ENCODE measurements around the gene ZFAND3.

The ZFAND3 gene

DNA sequence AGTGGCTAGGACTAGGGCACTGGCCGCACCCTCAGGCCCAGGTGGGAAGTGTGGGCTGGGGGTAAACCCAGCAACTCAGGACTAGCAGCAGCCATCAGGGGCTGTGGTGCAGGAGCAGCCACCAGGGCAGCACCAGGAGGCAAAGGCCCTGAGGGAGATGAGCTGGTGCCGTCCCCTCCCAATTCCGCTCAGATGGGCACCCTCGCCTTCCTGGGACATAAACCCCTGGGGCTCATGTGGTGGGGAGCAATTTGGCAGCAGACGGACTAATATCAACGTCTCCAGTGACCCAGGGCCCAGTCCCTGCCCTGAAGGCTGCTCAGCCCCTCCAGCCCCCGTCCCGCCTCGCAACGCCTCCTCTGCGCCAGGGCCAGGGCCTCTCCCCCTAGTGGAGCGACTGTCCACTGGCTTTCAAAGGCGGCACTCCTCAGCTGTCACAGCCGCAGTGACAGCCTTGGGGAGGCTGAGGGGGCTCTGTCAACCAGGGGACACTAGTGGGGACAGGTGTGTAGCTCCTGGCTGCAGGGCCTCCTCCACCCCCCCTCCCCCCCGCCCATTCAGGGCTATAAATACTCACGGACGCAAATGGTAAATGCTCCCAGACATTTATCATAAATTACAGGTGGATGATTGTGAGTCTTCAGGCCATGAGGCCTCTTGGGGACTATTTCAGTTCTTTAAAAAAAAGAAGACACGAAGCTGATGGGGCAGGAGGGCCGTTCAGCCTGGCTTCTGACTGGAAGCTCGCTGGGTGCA is 349.9 kb downstream of the ZFAND3 start:
- DNase-seq (ENCODE audit: low read depth in 2 of 2) = no peak

DNA sequence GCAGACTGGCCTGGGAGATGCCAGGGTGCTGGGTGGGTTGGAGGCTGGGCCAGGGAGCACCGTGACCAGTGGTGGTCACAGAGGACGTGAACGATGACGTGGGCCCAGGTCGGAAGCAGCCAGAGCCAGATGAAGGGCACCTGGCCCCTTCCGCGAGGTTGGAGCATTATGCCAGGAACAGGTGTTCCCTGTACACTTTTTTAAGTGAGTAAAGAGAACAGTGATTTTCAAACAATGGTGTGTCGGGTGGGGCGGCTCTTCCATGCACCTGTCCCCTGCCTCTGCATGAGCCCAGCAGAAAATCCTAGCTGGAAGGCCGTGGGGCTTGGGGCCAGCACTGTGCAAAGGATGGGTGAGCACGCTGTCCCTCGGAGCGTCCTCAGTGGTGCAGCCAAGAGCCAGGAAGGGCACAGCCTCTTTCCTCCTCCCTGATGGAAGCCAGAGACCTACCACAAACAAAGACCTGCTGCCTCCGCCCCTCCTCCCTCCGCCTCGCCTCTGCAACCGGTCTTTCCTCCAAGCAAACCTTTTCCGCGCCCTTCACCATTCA is 350.5 kb downstream of the ZFAND3 start:
- DNase-seq (ENCODE audit: low read depth in 2 of 2) = no peak

DNA sequence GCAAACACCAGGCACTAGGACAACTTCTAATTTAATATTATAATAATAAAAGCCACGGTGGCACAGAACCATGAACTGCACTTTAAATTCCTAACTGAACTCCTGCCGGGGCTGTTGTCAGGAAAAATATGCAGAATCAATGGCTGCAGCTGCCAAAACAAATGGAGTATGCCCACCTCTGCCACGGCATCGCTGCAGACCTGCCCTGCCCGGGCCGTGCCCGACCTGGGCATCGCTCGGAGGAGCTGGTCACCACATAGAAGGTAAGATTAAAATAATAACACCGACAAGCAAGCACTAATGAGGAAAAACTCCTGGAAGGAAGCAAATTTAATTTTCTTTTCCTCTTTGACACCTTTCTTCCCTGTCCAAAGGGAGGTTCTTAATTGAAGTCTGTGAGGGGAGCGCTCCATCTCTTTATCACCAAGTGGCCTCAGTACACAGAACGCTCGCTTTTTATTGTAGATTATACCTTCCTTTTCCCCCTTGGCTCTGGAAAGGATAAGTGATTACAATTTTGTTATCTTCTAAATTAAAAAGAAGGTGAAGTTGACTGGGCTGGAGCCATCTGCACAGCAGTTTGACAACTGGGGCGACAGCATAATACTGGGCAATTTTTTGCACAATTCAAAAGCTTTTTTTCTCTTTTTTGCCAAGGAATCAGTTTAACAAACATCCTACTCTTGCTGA is 351.3 kb downstream of the ZFAND3 start:
- no peak for DNase-seq (ENCODE audit: low read depth in 2 of 2)

DNA sequence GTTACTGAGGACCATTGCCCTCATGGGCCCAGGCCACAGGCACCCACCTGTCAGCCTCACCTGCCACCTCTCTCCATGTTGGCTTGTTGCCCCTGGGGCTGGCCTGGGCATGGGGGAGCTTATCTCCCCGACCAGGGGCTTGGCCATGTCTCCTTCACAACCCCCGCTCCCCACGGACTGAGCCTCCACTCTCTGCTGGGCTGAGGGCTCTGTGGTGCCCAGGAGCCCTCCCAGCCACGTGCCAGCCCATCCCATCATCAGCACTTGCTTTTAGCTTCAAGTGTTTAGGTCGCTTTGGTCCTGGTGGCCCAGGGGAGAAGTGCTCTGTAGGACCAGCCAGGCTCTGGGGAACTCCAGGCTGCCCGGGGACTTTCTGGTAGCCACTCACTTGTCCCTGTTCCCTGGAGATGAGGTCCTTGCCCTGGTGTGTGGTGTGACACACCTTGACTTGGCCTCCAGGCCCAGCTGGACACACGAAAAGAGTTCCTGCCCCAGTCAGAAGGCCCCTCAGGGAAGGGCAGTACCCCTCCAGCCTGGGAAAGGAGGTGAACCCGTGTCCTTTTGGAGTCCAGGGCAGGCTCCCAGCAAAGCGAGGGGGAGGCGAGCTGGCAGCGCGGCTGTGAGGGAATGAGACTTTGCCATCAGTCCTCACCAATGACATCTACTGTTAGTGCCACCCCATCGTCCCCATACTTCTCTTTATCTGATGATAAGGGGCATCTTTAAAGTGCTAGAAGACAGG is 352.6 kb downstream of the ZFAND3 start:
- DNase-seq (ENCODE audit: low read depth in 2 of 2) = no peak

DNA sequence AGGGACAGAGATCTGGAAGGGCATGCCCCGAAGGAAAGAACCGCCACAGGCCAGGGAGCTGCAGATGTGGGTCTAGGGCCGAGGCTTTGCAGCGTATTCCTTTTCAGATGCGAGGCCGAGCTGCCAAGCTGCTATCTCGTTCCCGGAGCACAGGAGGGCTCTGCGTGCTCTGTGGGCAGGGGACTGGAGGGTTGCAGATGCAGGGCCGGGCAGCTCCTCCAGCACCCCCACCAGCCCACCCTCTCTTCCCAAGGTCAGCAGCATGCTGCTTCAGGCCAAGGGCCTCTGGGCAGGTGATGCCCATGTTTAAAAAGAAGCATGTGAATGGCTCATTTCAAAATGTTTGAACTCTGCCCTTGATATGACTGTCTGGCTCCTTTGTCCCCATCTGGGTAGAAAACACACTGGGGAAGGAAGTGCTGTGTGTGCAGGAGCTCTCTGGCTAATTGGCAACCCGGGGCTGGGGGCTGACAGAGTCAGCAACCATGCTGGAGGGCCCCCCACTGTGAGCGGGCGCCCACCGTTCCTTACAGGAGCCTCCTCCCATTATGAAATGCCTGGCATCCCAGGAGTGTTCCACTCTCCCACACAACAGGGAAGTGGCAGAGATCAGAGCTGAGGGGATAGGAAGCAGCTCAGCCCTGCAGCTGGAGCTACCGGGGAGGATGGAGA is 353.3 kb downstream of the ZFAND3 start:
- DNase-seq (ENCODE audit: low read depth in 2 of 2) = no peak

DNA sequence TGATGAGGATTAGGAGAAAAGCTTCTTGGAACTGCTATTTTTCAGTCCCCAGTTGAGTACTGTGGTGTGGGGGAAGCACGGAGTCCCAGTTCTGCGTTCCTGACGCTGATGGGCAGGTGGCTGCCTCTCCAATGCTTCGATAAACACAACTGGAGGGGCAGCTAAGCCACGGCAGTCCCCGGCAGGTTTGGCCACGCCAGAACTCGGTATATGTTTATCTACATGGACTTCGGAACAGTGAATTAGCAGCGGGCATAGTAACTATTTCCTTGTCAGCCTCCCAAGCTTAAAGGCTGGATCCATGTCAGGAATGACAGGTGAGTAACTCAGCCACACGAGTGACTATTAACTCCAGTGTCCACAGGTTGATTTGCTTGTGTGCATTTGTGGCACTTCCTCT is 354.4 kb downstream of the ZFAND3 start:
- DNase-seq (ENCODE audit: low read depth in 2 of 2) = no peak

DNA sequence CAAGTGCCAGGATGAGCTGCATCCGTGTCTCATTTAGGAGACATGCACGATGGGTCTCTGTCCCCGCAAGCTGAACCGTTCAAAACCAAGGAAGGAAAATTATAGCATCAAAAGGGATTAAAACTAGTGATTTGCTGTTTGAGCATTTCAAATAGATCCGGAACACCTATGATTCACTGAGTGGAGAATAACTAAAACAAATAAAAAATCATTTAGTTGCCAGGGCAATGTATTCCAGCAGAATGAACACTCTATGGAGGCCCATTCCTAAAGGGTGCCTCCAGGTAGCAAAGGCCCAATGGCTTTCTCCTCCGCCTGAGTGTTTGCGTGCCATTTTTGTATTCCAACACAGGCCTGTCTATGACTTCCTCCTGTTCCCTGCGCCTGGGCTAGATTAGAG is 354.8 kb downstream of the ZFAND3 start:
- no peak for DNase-seq (ENCODE audit: low read depth in 2 of 2)

DNA sequence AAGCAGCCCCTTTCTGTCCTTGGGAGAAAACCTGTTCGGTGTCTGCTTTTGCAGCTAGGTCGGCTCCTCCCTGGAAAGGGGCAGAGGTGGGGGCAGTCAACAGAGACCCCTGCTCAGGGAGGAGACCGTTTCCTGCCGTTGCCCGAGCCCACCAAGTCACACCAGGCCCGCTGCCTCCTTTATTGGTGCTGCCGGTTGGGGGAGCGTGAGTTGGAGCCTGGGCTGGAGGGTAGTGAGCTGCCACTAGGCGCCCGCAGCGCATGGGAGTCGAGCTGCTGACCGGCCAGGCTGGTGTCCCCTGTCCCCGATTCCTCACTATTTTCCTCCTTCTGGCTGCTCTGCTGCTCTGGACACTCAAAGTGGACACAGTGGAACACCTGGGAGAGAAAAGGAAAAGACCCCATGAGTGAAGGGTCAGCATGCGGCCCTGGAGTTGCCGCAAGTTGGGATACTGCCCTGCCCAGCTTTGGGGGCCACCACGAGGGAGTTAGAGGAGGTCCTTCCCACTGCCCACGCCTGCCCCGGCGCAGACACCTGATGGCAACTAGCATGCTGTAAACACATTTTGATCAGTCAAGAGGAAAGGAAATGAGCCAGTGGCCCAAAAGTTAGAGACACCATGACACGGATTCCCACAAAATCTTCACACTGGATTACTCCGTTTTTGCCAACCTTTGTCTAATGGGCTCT is 355.4 kb downstream of the ZFAND3 start:
- DNase-seq (ENCODE audit: low read depth in 2 of 2) = no peak

DNA sequence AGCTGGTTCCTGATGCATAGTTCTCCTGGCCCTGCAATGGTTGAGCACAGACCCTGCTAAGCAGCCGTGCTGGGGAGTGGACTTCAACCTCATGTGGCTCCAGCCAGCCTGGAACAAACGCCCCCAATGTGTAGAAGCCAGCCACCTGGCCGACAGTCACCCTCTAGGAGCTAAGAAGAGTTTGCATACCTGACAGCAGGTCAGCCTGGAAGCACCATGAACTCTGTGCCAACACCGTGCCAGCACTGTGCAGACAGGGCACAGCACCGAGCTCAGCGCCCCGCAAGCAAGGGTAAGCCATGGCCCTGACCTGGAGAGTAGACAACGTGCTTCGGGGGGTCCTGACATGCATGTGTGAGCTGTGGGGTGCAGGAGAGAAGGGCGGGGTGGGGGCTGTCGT is 356.3 kb downstream of the ZFAND3 start:
- no peak for DNase-seq (ENCODE audit: low read depth in 2 of 2)

DNA sequence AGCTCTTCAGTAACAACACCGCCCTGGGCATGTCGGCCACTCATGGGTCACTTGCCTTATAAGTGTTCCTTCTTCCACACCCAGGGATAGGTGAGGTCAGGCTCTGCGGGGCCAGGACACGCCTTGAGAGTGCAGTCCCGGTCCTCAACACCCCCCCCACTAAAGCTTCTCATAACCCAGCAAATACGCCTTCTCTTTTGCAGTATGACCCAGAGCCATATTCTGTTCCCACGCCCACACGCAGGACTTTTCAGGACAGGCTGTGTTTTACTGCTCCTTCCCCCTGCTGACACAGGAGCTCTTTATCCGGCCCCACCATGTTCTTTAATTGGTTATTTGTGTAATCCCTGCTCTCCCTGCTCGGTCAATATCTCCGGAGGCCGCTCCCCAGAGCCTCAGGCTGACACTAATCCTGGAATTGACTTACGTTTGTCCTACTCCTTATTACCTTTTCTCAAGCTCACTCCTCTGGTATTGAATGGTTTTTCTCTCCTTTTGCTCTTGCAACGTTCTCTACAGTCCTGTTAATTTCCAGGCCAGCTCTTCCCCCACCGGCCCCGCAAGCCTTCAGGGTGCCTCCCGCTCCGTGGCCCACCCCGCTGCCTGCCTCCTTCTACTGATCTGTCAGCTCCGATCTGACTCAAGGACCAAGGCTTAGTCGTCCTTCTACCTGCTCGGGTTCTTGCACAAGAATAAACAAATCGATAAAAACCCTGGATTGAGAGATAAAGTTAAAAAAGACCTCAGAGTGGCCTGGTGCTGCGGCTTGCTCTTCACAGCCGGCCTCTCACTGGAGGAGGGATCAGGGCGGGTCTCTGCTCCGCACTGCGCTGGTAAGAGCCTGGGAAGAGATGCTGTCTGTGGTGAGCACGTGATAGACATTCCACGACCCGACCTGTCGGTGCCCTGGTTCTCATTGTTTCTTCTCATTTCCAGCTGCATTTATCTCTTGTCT is 357.5 kb downstream of the ZFAND3 start:
- DNase-seq (ENCODE audit: low read depth in 2 of 2) = no peak

DNA sequence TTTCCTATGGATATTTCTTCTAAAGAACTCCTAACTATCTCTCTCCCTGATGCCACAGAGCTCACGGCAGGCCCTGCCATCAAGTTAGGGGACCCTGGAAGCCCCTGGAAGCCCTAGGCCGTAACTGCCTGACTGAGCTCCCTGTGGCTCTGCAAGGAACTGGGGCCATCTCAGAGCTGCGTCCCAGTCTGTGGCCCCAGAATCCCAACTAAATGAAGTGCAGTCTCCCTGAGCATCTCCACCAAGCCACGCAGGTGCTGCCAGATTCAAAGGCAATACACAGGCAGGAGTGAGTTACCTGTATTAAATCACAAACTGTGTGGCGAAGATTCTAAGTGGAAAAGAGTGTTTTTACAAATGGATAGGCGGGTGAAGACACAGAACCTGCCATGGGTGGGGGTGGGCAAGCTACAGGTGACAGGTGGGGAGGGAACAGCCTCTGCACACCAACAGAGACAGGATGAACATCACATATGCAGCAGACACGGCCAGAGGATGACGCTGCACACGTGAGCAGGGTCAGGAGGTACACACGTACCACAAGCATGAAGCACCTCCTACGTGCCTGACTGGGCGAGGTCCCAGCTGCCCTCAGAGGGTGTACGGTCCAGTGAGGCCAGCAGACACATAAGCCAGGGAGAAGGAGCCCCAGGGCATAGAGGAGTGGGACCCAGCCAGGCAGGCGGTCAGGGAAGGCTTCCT is 358.5 kb downstream of the ZFAND3 start:
- no peak for DNase-seq (ENCODE audit: low read depth in 2 of 2)

DNA sequence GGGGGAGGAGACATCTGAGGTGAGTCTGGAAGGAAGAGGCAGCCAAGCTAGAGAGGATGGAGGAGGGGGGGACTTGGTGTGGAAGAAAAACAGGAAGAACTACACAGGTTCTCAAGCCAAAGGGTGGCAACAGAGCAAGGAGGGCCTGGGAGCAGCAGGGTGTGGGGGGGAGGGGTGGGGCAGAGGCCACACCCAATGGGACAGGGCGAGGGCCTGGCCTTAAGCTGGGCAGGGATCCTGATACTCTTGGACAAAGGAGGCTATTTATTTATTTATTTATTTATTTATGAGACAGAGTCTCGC is 359.0 kb downstream of the ZFAND3 start:
- DNase-seq (ENCODE audit: low read depth in 2 of 2) = no peak

DNA sequence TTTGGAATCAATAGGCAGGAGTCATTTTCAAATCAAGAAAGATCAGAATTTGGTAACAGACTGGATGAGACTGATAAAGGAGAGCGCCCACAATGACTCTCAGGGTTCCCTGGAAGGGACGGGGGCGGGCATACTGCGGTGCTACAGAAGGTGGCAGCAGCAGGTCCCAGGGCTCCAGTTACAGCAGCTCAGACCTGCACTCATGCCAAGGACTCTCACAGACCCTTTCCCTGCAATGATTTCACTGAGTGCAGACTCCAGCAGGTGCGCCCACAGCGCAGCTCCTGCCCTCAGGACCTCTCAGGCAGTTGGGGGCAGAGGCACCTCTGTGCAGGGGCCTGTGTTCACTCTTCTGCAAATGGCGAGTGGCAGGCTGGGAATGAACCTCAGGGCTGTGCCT is 359.8 kb downstream of the ZFAND3 start:
- DNase-seq (ENCODE audit: low read depth in 2 of 2) = no peak

DNA sequence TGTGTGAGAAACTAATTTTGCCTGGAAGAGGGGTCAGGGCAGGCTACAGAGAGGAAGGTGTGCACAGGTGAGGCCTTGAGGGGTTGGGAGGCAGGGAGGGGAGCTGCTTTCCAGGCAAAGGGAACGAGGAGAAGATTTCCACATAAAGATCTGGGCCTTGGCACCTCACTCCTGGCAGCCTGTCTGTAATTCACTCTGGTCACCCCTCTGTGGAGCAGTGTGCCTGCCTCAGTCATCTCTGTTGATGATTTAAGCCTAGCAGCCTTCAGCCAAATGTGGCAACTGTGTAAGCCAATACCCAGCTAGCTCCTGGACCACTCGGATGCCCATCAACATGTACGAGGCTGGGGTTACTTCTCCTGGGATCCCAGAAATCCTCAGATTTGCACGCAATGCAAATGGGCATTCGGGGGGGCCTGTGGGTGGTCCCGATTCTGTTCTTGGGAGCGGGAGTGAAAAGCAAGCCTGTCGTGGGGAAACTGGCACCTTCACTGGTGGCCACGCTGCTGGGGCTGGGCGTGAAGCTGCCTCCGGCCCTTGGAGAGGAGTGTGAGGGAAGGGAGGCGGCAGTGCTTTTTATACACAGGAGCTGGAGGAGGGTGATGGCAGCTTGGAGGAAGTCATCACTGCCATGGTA is 360.4 kb downstream of the ZFAND3 start:
- DNase-seq (ENCODE audit: low read depth in 2 of 2) = no peak

DNA sequence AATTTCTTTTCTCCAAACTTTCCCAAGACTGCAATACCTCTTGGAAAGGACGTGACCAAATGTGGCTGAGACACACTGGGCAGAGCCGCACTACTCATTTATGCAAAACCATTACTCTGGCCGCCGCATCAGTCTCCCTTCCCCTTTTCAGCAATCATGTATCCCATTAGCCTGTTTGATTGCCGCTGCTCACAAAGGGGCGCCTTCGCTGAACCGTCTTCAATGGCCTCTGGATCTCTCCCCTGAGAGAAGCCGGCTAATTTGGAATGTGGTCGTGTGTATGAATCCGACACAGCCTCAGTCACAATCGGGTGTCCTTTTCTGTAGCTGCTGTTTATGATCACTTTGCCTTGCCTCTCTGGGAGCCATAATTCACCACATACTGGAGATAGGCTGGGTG is 361.1 kb downstream of the ZFAND3 start:
- no peak for DNase-seq (ENCODE audit: low read depth in 2 of 2)

DNA sequence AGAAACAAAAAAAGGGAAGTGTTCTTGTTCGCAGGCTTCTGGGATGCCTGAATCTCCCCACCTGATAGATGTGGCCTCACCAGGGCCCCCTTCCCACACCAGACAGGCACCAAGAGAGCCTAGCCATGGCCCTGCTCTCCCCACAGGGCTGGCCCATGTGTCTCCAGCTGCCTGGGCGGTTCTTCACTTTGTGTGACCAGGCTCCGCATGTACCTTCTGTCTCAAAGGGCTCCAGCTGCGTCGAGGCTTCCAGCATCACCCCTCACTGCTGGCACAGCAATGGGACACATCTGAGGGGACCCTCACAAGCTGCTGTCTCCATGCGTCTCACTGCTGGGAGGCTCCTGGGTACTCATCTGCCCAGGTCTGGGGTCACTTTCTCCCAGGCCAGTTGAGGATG is 362.9 kb downstream of the ZFAND3 start:
- no peak for DNase-seq (ENCODE audit: low read depth in 2 of 2)

DNA sequence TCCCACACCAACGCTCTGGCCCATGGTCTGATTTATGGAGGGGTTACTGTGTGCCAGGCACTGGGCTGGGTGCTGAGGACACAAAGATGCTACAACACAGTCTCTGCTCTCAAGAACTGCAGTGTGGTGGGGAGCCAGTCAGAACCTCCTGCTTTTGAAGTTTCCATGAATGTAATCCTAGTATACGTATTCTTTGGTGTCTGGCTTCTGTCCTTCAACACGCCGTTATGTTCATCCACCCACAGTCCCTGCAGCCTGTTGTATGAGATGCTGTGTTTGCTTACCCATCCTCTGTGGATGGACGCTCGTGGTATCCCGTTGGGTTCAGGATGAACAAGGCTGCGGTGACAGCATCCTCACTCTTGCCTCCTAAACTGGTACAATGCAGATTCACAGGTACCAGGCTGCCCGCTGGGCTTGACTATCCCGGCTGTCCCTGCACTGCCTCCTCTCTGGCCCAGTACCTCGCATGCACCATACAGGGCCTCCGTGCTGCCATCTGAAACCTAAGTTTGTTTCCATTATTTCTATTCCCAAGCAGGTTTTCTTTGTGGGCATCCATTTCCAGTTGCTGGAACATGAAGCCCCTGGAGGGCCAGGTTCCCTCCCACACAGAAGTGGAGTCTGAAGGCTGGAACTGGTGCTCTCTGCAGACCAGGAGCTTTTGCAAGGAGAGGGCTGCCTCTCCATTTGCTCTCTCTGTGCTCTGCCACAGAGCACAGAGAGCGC is 364.5 kb downstream of the ZFAND3 start:
- no peak for DNase-seq (ENCODE audit: low read depth in 2 of 2)

DNA sequence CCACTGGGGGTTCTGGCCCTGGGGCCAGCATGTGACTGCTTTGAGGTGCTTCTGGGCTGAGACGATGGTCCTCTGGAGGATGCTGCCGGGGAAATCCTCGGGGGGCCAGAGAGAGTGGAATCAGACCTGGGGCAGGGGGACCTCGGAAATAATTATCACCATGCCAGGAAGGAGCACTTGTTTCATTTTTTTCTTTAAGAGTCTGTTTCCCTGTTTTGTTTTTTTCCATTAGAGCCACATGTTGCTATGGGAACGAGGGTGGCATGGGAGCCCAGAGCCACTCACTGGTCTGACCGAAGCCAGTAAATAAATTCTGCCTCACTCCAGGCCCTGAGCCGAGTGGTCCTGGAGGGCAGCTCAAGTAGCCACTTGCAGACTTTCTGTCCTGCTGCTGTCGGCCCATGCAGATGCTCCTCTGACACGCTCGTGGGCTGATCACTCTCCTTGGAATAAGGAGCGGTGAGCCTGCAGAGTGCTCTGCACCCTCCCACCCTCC is 365.1 kb downstream of the ZFAND3 start:
- DNase-seq (ENCODE audit: low read depth in 2 of 2) = no peak

Measured in stimulated activated CD8-positive, alpha-beta memory T cell treated with anti-CD3 and anti-CD28 coated beads, Interleukin-15, amount 100 ng/mL, for 48 hours (primary cell).